A673 (cell line): ENCODE measurements around the gene HOXB7. TPM values are rescaled to one million over a fixed set of nuclear protein-coding genes. Genes with fewer than 3 reads are reported as not detected.

ENCODE experiments used
- BruUV-seq: library from RNA; stranded (reverse); fragments of 400-500 nt; replicated peaks from 2 replicates; lab custom pipeline; 2021; lab: Mats Ljungman, UMichigan
- CTCF ChIA-PET: fragments of 300-600 bp; sonication (Branson Sonifier 250); formaldehyde crosslinking; loops from one replicate; lab custom pipeline; 2022; ENCODE audit warnings: antibody characterized with exemption; lab: Charles Lee
- POLR2A ChIA-PET: fragments of 300-600 bp; sonication (Branson Sonifier 250); formaldehyde crosslinking; loops from one replicate; lab custom pipeline; 2022; ENCODE audit warnings: antibody characterized with exemption; ENCODE audit not compliant: low non-redundant PET; lab: Charles Lee
- DNase-seq: peaks from one replicate; pipeline ENCODE4 v3.0.0-alpha.2; 2015; ENCODE audit warnings: low spot score
- H3K27ac ChIP-seq: fragments of 200-600 bp; sonication (generic); 2 replicates; pipeline ENCODE4 v1.5.1; 2016; ENCODE audit warnings: mixed run types, low read depth, mild to moderate bottlenecking, mixed read lengths, antibody characterized with exemption, low read length; ENCODE audit not compliant: poor library complexity, severe bottlenecking
- H3K27me3 ChIP-seq: fragments of 200-600 bp; sonication (generic); replicated peaks from 2 replicates; pipeline ENCODE4 v1.6.1; 2017; ENCODE audit warnings: mixed run types, low read depth, mild to moderate bottlenecking, mixed read lengths, antibody characterized with exemption, low read length; ENCODE audit not compliant: insufficient read depth, poor library complexity
- H3K36me3 ChIP-seq: fragments of 200-600 bp; sonication (generic); 2 replicates; pipeline ENCODE4 v1.6.1; 2016; ENCODE audit warnings: mixed run types, mild to moderate bottlenecking, mixed read lengths, antibody characterized with exemption, low read length; ENCODE audit not compliant: insufficient read depth, poor library complexity, severe bottlenecking
- H3K4me1 ChIP-seq: fragments of 200-600 bp; sonication (generic); 2 replicates; pipeline ENCODE4 v1.6.1; 2017; ENCODE audit warnings: mixed run types, mild to moderate bottlenecking, mixed read lengths, antibody characterized with exemption, low read length; ENCODE audit not compliant: insufficient read depth, poor library complexity, severe bottlenecking
- H3K4me3 ChIP-seq: fragments of 200-600 bp; sonication (generic); 2 replicates; pipeline ENCODE4 v1.5.1; 2016; ENCODE audit warnings: low read depth, mixed run types, mild to moderate bottlenecking, mixed read lengths, low read length; ENCODE audit not compliant: poor library complexity, severe bottlenecking
- H3K9me3 ChIP-seq: fragments of 200-600 bp; sonication (generic); 2 replicates; pipeline ENCODE4 v1.6.1; 2016; ENCODE audit warnings: mixed run types, low read depth, mild to moderate bottlenecking, mixed read lengths, antibody characterized with exemption, low read length; ENCODE audit not compliant: poor library complexity, severe bottlenecking
- CTCF ChIP-seq: fragments of 300-800, 200-600 bp; sonication (generic); conservative IDR thresholded peaks from 2 replicates; pipeline ENCODE4 v1.5.1; 2017; ENCODE audit warnings: low read depth, mild to moderate bottlenecking, antibody characterized with exemption, low read length, moderate library complexity, mixed read lengths
- EZH2 ChIP-seq: fragments of 200-600 bp; sonication (generic); IDR thresholded peaks from 2 replicates; pipeline ENCODE4 v1.6.1; 2017; ENCODE audit warnings: borderline replicate concordance, low read depth, mild to moderate bottlenecking, mixed read lengths, antibody characterized with exemption, low read length; ENCODE audit not compliant: poor library complexity, severe bottlenecking
- intact Hi-C: fragments of 100-400 bp; cut with micrococcal nuclease; formaldehyde crosslinking; loops from one replicate; pipeline ENCODE4 v1.10.0; 2022; ENCODE audit not compliant: unreplicated experiment
- total RNA-seq: library from RNA; stranded (reverse); gene quantifications from 2 replicates; pipeline ENCODE4 v1.2.3, GENCODE V29; 2021

Gene HOXB7
- total RNA-seq, 1 experiment from 2014 or later: 32.2 TPM

DNA sequence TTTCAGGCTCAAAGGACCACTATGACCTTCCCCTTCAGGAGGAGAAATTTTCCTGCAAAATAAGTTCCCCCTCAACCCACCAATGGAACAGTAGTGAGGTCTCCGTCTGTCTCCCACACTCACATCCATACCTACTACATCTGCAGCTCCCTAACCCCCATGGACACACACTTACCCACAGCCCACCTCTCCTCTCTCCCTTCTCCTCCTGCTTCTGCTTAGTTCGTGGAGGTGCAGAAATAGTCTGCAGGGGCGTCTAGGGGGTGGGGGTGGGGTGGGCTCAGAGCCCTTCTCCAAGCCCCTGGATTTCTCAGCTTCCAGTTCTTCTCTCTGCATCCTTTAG, 41.6 kb downstream of the HOXB7 start:
- no peaks in the 10 kb centered on the region for H3K27me3 ChIP-seq
- ChIA-PET POLR2A (interaction anchor here (0.6 kb wide), 1 partner anchor 306 kb away, joined by 3 read pairs; no protein-coding TSS in a partner anchor), CTCF (no interaction called here)
- H3K9me3 ChIP-seq: no peaks in the 10 kb centered on the region
- peaks cover 64% of the 10 kb centered on the region for H3K4me1 ChIP-seq
- H3K27ac ChIP-seq: peak overlapping the region; percentile 29
- intact Hi-C loops: no loop called here
- peak overlapping the region; percentile 48 for H3K4me3 ChIP-seq
- BruUV-seq: no TSS peak
- H3K36me3 ChIP-seq: no peaks in the 10 kb centered on the region
- DNase-seq: no peak
- TF ChIP-seq CTCF (no peak), EZH2 (no peak)

- peak; percentile 52 for DNase-seq
- BruUV-seq: no TSS peak
- Histone ChIP-seq H3K4me3 (peak overlapping the region; percentile 48), H3K27ac (peak overlapping the region; percentile 29), H3K4me1 (peaks cover 63% of the 10 kb centered on the region), H3K9me3 (no peaks in the 10 kb centered on the region), H3K36me3 (no peaks in the 10 kb centered on the region), H3K27me3 (no peaks in the 10 kb centered on the region)
- intact Hi-C loops: no loop called here
- no peak for TF ChIP-seq CTCF
- TF ChIP-seq EZH2: no peak
- POLR2A ChIA-PET: interaction anchor here (0.6 to 0.7 kb wide), 2 partner anchors 72 to 305 kb away, joined by 3 to 6 read pairs; no protein-coding TSS in a partner anchor
- CTCF ChIA-PET: no interaction called here
Measured at GRCh38 chr17:48568499-48569239, 42.1 kb downstream of the HOXB7 start.

DNA sequence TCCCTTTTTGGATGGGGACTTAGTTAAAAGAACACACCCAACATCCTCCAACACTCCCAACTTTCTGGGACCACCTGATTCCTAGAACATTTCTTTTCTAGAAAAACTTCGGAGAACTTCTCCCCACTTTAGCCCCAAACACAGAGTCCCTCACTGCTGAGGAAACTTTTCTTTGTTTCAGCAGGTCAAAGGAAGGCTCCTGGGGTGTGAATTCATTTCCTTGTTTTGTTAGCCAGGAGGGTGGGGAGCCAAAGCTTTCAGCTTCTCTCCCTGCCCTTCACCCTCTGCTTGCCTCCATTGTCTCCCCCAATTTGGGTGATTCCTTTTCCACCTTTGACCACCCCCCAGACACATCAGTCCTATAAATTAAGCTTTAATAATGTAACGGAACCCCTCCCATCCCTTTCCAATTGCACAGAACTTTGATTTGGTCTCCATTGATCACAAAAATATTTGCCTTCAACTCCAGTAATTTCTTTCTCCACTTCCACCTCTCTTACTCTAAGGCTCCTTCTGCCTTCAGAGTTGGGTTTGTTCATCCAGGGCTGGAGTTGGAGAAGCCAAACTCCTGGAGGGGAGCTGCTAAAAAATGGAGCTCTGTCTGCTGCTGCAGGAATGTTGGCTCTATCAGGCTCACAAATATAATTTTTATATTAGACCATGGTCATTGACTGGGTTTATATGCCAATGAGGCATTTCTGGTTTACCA, 43.0 kb downstream of the HOXB7 start:
- BruUV-seq: no TSS peak
- Histone ChIP-seq H3K4me3 (peak overlapping the region; percentile 48), H3K27ac (no peak overlapping the region), H3K27me3 (no peaks in the 10 kb centered on the region), H3K4me1 (peaks cover 68% of the 10 kb centered on the region), H3K9me3 (no peaks in the 10 kb centered on the region), H3K36me3 (no peaks in the 10 kb centered on the region)
- ChIA-PET POLR2A (interaction anchor here (0.7 kb wide), 1 partner anchor 71 kb away, joined by 6 read pairs; no protein-coding TSS in a partner anchor), CTCF (interaction anchor here (0.6 kb wide), 1 partner anchor 216 kb away, joined by 3 read pairs; no protein-coding TSS in a partner anchor)
- no peak for DNase-seq
- intact Hi-C loops: no loop called here
- TF ChIP-seq EZH2: no peak
- no peak for TF ChIP-seq CTCF
